ENCODE data around the gene KRT83. TPM values are rescaled to one million over a fixed set of nuclear protein-coding genes. Genes with fewer than 3 reads are reported as not detected.

The KRT83 gene
- polyA plus RNA-seq (ENCODE audit: insufficient read length in 4 of 4), result not detected

GRCh38 chr12:52320784-52321400 is at the start of gene KRT83:
Gene KRT83 (minus strand): TSS chr12:52321398. CDS start chr12:52321335, 63 bp downstream.
- no peak for DNase-seq (ENCODE audit: low read depth in 4 of 4, low spot score in 3 of 4)

GRCh38 chr12:52369809-52370208 is 48.6 kb upstream of the KRT83 start:
- DNase-seq (ENCODE audit: low read depth in 4 of 4, low spot score in 3 of 4), result no peak

- DNase-seq (ENCODE audit: low read depth in 4 of 4, low spot score in 3 of 4), result no peak
Measured at GRCh38 chr12:52369211-52369610, 48.0 kb upstream of the KRT83 start.

GRCh38 chr12:52368508-52368907 is 47.3 kb upstream of the KRT83 start:
- no peak for DNase-seq (ENCODE audit: low read depth in 4 of 4, low spot score in 3 of 4)

- DNase-seq (ENCODE audit: low read depth in 4 of 4, low spot score in 3 of 4), result no peak
Measured at GRCh38 chr12:52367876-52368275, 46.7 kb upstream of the KRT83 start.

- no peak for DNase-seq (ENCODE audit: low read depth in 4 of 4, low spot score in 3 of 4)
Measured at GRCh38 chr12:52366738-52367485, 45.7 kb upstream of the KRT83 start, which contains the start of gene KRT85. Gene KRT85 (minus strand): TSS chr12:52367481. CDS start chr12:52367405, 76 bp downstream.

- DNase-seq (ENCODE audit: low read depth in 4 of 4, low spot score in 3 of 4), result no peak
Measured at GRCh38 chr12:52364901-52365489, 43.8 kb upstream of the KRT83 start.

GRCh38 chr12:52364061-52364460 is 42.9 kb upstream of the KRT83 start:
- DNase-seq (ENCODE audit: low read depth in 4 of 4, low spot score in 3 of 4), result no peak

- no peak for DNase-seq (ENCODE audit: low read depth in 4 of 4, low spot score in 3 of 4)
Measured at GRCh38 chr12:52363111-52363679, 42.0 kb upstream of the KRT83 start.

- DNase-seq (ENCODE audit: low read depth in 4 of 4, low spot score in 3 of 4), result no peak
Measured at GRCh38 chr12:52362118-52362726, 41.0 kb upstream of the KRT83 start.

GRCh38 chr12:52361553-52361952 is 40.4 kb upstream of the KRT83 start:
- DNase-seq (ENCODE audit: low read depth in 4 of 4, low spot score in 3 of 4), result no peak

- DNase-seq (ENCODE audit: low read depth in 4 of 4, low spot score in 3 of 4), result no peak
Measured at GRCh38 chr12:52360663-52361271, 39.6 kb upstream of the KRT83 start.

GRCh38 chr12:52360106-52360662 is 39.0 kb upstream of the KRT83 start:
- no peak for DNase-seq (ENCODE audit: low read depth in 4 of 4, low spot score in 3 of 4)

GRCh38 chr12:52359621-52360061 is 38.4 kb upstream of the KRT83 start:
- no peak for DNase-seq (ENCODE audit: low read depth in 4 of 4, low spot score in 3 of 4)

GRCh38 chr12:52358575-52359350 is 37.6 kb upstream of the KRT83 start:
- DNase-seq (ENCODE audit: low read depth in 4 of 4, low spot score in 3 of 4), result no peak

GRCh38 chr12:52356762-52357580 is 35.8 kb upstream of the KRT83 start:
- no peak for DNase-seq (ENCODE audit: low read depth in 4 of 4, low spot score in 3 of 4)

- DNase-seq (ENCODE audit: low read depth in 4 of 4, low spot score in 3 of 4), result no peak
Measured at GRCh38 chr12:52356031-52356761, 35.0 kb upstream of the KRT83 start.

GRCh38 chr12:52355176-52355575 is 34.0 kb upstream of the KRT83 start:
- DNase-seq (ENCODE audit: low read depth in 4 of 4, low spot score in 3 of 4), result no peak
